ENCODE data around the gene CLK1.

GRCh38 chr2:200821686-200822245, 42.7 kb downstream of the CLK1 start:
- TF ChIP-seq REST (IDR thresholded peaks at IDR 0.05; ENCODE audit: insufficient replicate concordance, low read depth) (no peak), CTCF (IDR thresholded peaks at IDR 0.05; ENCODE audit: insufficient read depth, low read length) (no peak), POLR2AphosphoS5 (IDR thresholded peaks at IDR 0.05; ENCODE audit: low read depth) (no peak), GABPA (IDR thresholded peaks at IDR 0.05; ENCODE audit: low read depth) (no peak)
